ENCODE results near the gene CCL25.
"Not testable (repeated sequence)": the region's sequence is repeated elsewhere in the genome, so short reads cannot be mapped to it uniquely, and the experiment has no call there.

Gene CCL25

GRCh38 chr19:8095354-8095886 is 42.9 kb downstream of the CCL25 start:
- Histone ChIP-seq H3K27ac (ENCODE audit: low read depth, low read length) (no peak overlapping the region), H3K4me1 (ENCODE audit: control insufficient read depth, insufficient read depth, low read length) (no peaks in the 10 kb centered on the region), H3K4me3 (ENCODE audit: low read length) (no peak overlapping the region), H3K9ac (ENCODE audit: low read length) (no peak overlapping the region), H3K36me3 (ENCODE audit: control insufficient read depth, insufficient read depth, low read length) (no peaks in the 10 kb centered on the region), H3K27me3 (ENCODE audit: control insufficient read depth, insufficient read depth, low read length) (no peaks in the 10 kb centered on the region)

- Histone ChIP-seq H3K4me1 (ENCODE audit: control insufficient read depth, insufficient read depth, low read length) (no peaks in the 10 kb centered on the region), H3K9ac (ENCODE audit: low read length) (no peak overlapping the region), H3K36me3 (ENCODE audit: control insufficient read depth, insufficient read depth, low read length) (no peaks in the 10 kb centered on the region), H3K27ac (ENCODE audit: low read depth, low read length) (no peak overlapping the region), H3K27me3 (ENCODE audit: control insufficient read depth, insufficient read depth, low read length) (no peaks in the 10 kb centered on the region), H3K4me3 (ENCODE audit: low read length) (no peak overlapping the region)
These were observed 43.5 kb downstream of the CCL25 start for GRCh38 chr19:8096071-8096470.

GRCh38 chr19:8097198-8097597 is 44.6 kb downstream of the CCL25 start:
- Histone ChIP-seq H3K4me3 (ENCODE audit: low read length) (no peak overlapping the region), H3K27ac (ENCODE audit: low read depth, low read length) (no peak overlapping the region), H3K9ac (ENCODE audit: low read length) (no peak overlapping the region), H3K36me3 (ENCODE audit: control insufficient read depth, insufficient read depth, low read length) (no peaks in the 10 kb centered on the region), H3K27me3 (ENCODE audit: control insufficient read depth, insufficient read depth, low read length) (no peaks in the 10 kb centered on the region), H3K4me1 (ENCODE audit: control insufficient read depth, insufficient read depth, low read length) (no peaks in the 10 kb centered on the region)

DNA sequence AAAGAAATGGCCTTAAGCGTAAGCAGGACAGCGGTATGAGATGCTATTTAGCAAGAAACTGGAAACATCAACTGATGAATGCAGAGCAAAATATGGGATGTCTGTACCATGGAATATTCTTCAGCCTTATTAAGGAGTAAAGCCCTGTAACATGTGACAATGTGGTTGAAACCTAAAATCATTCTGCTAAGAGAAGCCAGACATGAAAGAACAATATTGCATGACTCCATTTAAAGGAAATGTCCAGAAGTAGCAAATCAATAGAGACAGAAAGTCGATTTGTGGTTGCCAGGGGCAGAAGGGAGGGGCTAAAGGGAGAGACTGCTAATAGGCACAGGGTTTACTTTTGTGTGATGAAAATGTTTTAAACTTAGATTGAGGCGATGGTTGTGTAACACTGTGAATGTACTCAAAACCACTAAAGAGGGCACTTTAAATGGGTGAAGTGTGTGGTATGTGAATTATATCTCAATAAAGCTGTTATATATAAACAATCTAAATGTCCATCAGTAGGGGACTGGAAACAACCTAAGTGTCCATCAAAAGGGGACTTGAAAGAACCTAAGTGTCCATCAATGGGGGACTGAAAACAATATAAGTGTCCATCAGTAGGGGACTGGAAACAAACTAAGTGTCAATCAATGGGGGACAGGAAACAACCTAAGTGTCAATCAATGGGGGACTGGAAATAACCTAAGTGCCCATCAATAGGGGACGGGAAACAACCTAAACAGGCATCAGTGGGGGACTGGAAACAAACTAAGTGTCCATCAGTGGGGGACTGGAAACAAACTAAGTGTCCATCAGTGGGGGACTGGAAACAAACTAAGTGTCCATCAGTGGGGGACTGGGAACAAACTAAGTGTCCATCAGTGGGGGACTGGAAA is 45.4 kb downstream of the CCL25 start:
- H3K4me3 ChIP-seq (ENCODE audit: low read length), result no peak overlapping the region

DNA sequence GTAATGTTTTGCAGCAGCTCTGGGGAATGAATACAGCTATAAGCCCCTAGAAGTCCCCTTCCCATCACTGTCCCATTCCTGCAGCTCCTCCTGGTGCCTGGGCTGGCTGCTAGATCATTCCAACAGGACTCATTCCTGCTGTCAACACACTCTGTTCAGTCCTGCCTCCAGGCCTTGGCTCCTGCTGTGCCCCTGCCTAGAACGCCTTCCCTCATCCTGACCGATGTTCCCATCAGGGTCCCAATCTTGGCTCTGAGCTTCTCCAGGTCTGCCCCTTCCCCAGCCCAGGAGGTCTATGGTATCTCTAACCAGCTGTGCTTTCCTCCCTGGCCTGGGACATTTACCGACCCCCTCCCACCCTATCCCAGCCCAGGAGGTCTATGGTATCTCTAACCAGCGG is 48.8 kb downstream of the CCL25 start:
- no peak overlapping the region for H3K4me3 ChIP-seq (ENCODE audit: low read length)
- no peak overlapping the region for H3K9ac ChIP-seq (ENCODE audit: low read length)
- H3K27ac ChIP-seq (ENCODE audit: low read depth, low read length), result no peak overlapping the region
- no peaks in the 10 kb centered on the region for H3K4me1 ChIP-seq (ENCODE audit: control insufficient read depth, insufficient read depth, low read length)
- H3K36me3 ChIP-seq (ENCODE audit: control insufficient read depth, insufficient read depth, low read length), result no peaks in the 10 kb centered on the region
- H3K27me3 ChIP-seq (ENCODE audit: control insufficient read depth, insufficient read depth, low read length), result no peaks in the 10 kb centered on the region

More for the DNA sequence above, 45.4 kb downstream of the CCL25 start:
- Histone ChIP-seq H3K36me3 (ENCODE audit: control insufficient read depth, insufficient read depth, low read length) (no peaks in the 10 kb centered on the region), H3K4me1 (ENCODE audit: control insufficient read depth, insufficient read depth, low read length) (no peaks in the 10 kb centered on the region), H3K9ac (ENCODE audit: low read length) (no peak overlapping the region), H3K27me3 (ENCODE audit: control insufficient read depth, insufficient read depth, low read length) (no peaks in the 10 kb centered on the region), H3K27ac (ENCODE audit: low read depth, low read length) (no peak overlapping the region)

GRCh38 chr19:8101910-8102309 is 49.4 kb downstream of the CCL25 start:
- H3K27ac ChIP-seq (ENCODE audit: low read depth, low read length); H3K9ac ChIP-seq (ENCODE audit: low read length); H3K4me1 ChIP-seq (ENCODE audit: control insufficient read depth, insufficient read depth, low read length); H3K36me3 ChIP-seq (ENCODE audit: control insufficient read depth, insufficient read depth, low read length); H3K4me3 ChIP-seq (ENCODE audit: low read length); H3K27me3 ChIP-seq (ENCODE audit: control insufficient read depth, insufficient read depth, low read length): not testable (repeated sequence)

DNA sequence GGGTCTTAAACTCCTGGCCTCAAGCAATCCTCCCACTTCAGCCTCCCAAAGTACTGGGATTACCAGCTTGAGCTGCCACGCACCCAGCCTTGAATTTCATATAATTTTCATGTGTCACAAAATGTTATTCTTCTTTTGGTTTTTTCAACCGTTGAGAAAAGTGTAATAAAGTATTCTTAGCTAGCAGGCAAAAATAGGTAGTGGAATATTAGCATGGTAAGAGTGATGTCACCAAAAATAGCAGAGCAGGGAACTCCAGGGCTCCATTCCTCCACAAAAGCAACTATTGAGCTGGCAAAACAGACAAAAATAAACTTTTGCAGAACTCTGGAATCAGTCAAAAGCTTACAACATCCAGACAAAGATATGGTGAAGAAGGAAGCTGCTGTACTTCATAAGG is 52.9 kb downstream of the CCL25 start:
- no peaks in the 10 kb centered on the region for H3K27me3 ChIP-seq (ENCODE audit: control insufficient read depth, insufficient read depth, low read length)
- H3K9ac ChIP-seq (ENCODE audit: low read length), result no peak overlapping the region

DNA sequence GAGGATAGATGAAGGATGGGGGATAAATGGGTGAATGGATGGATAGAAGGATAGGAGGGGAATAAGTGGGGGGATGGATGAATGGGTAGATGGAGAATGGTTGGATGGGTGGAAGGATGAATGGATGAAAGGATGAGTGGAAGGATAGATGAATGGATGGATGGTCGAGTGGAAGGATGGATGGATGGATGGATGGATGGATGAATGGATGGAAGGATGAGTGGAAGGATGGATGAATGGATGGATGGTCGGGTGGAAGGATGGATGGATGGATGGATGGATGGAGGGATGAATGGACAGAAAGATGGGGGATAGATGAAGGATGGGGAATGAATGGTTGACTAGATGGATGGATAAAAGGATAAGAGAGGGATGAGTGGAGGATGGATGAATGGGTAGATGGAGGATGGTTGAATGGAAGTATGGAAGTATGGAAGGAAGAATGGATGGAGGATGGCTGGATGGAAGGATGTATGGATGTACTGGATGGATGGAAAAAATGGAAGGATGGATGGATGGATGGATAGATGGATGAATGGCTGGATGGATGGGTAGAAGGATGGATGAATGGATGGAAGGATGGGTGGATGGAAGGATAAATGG is 54.8 kb downstream of the CCL25 start:
- Histone ChIP-seq H3K36me3 (ENCODE audit: control insufficient read depth, insufficient read depth, low read length) (no peaks in the 10 kb centered on the region), H3K27ac (ENCODE audit: low read depth, low read length) (no peak overlapping the region), H3K4me3 (ENCODE audit: low read length) (no peak overlapping the region), H3K9ac (ENCODE audit: low read length) (no peak overlapping the region), H3K27me3 (ENCODE audit: control insufficient read depth, insufficient read depth, low read length) (no peaks in the 10 kb centered on the region), H3K4me1 (ENCODE audit: control insufficient read depth, insufficient read depth, low read length) (no peaks in the 10 kb centered on the region)

More for the DNA sequence above, 52.9 kb downstream of the CCL25 start:
- Histone ChIP-seq H3K36me3 (ENCODE audit: control insufficient read depth, insufficient read depth, low read length) (no peaks in the 10 kb centered on the region), H3K27ac (ENCODE audit: low read depth, low read length) (no peak overlapping the region), H3K4me3 (ENCODE audit: low read length) (no peak overlapping the region), H3K4me1 (ENCODE audit: control insufficient read depth, insufficient read depth, low read length) (no peaks in the 10 kb centered on the region)

- H3K27ac ChIP-seq (ENCODE audit: low read depth, low read length), result no peak overlapping the region
- no peaks in the 10 kb centered on the region for H3K36me3 ChIP-seq (ENCODE audit: control insufficient read depth, insufficient read depth, low read length)
- H3K9ac ChIP-seq (ENCODE audit: low read length), result no peak overlapping the region
- no peaks in the 10 kb centered on the region for H3K4me1 ChIP-seq (ENCODE audit: control insufficient read depth, insufficient read depth, low read length)
- no peaks in the 10 kb centered on the region for H3K27me3 ChIP-seq (ENCODE audit: control insufficient read depth, insufficient read depth, low read length)
- H3K4me3 ChIP-seq (ENCODE audit: low read length), result no peak overlapping the region
These were observed 56.2 kb downstream of the CCL25 start for GRCh38 chr19:8108560-8109445.

DNA sequence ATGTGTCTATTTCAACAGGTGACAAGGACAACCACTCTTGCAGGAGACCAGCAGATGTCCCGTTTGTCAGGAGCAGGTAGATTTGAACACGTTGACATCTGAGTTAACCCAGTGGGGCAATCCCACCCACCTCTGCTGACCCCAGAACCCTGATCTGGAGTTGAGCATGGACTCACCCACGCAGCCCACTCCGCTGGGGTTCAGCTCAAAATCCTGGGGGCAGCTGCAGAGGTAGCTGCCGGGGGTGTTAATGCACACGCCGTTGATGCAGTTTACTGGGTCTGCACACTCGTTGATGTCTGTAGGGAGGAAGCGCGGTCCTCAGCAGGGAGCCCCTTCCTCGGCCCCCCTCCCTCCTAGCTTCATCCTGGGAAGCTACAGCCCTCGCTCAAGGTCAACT is 56.9 kb downstream of the CCL25 start:
- no peak overlapping the region for H3K27ac ChIP-seq (ENCODE audit: low read depth, low read length)
- H3K4me1 ChIP-seq (ENCODE audit: control insufficient read depth, insufficient read depth, low read length), result no peaks in the 10 kb centered on the region
- H3K36me3 ChIP-seq (ENCODE audit: control insufficient read depth, insufficient read depth, low read length), result no peaks in the 10 kb centered on the region
- H3K9ac ChIP-seq (ENCODE audit: low read length), result no peak overlapping the region
- H3K27me3 ChIP-seq (ENCODE audit: control insufficient read depth, insufficient read depth, low read length), result no peaks in the 10 kb centered on the region
- H3K4me3 ChIP-seq (ENCODE audit: low read length), result no peak overlapping the region

DNA sequence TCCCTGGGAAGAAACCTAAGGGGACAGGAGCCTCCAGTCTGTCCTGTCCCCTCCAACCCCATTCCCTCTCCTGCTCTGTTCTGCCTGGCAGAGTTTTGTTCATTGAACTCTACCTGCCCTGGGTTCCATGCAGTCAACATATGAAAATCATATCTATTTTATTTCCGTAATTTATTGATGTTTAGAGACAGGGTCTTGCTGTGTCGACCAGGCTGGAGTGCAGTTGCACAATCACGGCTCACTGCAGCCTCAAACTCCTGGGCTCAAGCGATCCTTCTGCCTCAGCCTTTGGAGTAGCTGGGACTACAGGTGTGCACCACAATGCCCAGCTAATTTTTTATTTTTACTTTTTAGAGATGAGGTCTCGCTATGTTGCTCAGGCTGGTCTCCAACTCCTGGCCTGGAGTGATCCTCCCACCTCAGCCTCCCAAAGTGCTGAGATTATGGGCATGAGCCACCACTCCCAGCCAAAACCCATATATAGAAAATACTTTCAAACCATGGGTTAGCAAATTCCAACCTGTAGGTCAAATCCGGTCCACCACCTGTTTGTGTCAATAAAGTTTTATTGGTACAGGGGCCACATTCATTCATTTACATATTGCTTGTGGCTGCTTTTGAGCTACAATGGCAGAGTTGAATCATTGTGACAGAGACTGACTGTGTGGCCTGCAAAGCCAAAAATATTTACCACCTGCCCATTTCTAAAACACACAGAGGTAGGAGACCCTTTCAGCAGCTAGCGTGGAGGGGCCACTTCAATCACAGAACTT is 57.5 kb downstream of the CCL25 start:
- H3K27ac ChIP-seq (ENCODE audit: low read depth, low read length), result no peak overlapping the region
- H3K27me3 ChIP-seq (ENCODE audit: control insufficient read depth, insufficient read depth, low read length), result no peaks in the 10 kb centered on the region
- H3K4me1 ChIP-seq (ENCODE audit: control insufficient read depth, insufficient read depth, low read length), result no peaks in the 10 kb centered on the region
- H3K36me3 ChIP-seq (ENCODE audit: control insufficient read depth, insufficient read depth, low read length), result no peaks in the 10 kb centered on the region
- H3K4me3 ChIP-seq (ENCODE audit: low read length), result no peak overlapping the region
- H3K9ac ChIP-seq (ENCODE audit: low read length), result no peak overlapping the region

Measured in rectal smooth muscle tissue (tissue), 1 donor.